Keratinocyte (primary cell): ENCODE measurements around the gene TTR. TPM values are rescaled to one million over a fixed set of nuclear protein-coding genes. Genes with fewer than 3 reads are reported as not detected.
A peak's percentile ranks its signal among the peaks of the same experiment; 100 is the strongest.

Experiments used
- DNase-seq: peaks from one replicate; pipeline ENCODE4 v3.0.0-alpha.2; 2011; ENCODE audit warnings: low read depth, missing footprints, low spot score
- FAIRE-seq: peaks from 2 replicates; lab custom pipeline; 2011; peaks lifted over from hg19 to GRCh38; lab: Jason Lieb, UNC
- H2AFZ ChIP-seq: 2 replicates; pipeline ENCODE4 v1.6.0; 2012; ENCODE audit warnings: low read length, control low read depth, inconsistent platforms; ENCODE audit not compliant: control insufficient read depth
- H3K27ac ChIP-seq: 2 replicates; pipeline ENCODE4 v1.5.1; 2011; ENCODE audit warnings: low read length; ENCODE audit not compliant: control insufficient read depth, insufficient read depth
- H3K27me3 ChIP-seq: 3 replicates; pipeline ENCODE4 v1.6.0; 2011; ENCODE audit warnings: low read length; ENCODE audit not compliant: control insufficient read depth, insufficient read depth; ENCODE audit errors: extremely low read depth
- H3K36me3 ChIP-seq, 2 experiments: 2 replicates in 1 of 2; 3 replicates in 1 of 2; pipeline ENCODE4 v1.5.1; 2011; ENCODE audit warnings: low read length in 2 of 2, mild to moderate bottlenecking in 1 of 2; ENCODE audit not compliant: control insufficient read depth in 2 of 2, insufficient read depth in 2 of 2; ENCODE audit errors: extremely low read depth in 1 of 2
- H3K4me1 ChIP-seq: 3 replicates; pipeline ENCODE4 v1.5.1; 2011; ENCODE audit warnings: low read length; ENCODE audit not compliant: control insufficient read depth, insufficient read depth; ENCODE audit errors: extremely low read depth
- H3K4me2 ChIP-seq: 3 replicates; pipeline ENCODE4 v1.6.0; 2011; ENCODE audit warnings: low read depth, low read length; ENCODE audit not compliant: control insufficient read depth, insufficient read depth; ENCODE audit errors: extremely low read depth
- H3K4me3 ChIP-seq, 3 experiments: fragments of 200-600 bp in 1 of 3; sonication (generic) in 1 of 3; 2 replicates in 2 of 3; 3 replicates in 1 of 3; pipeline ENCODE4 v1.5.1; 2011 to 2016; ENCODE audit warnings: low read length in 3 of 3, mild to moderate bottlenecking in 3 of 3, control low read depth in 2 of 3, inconsistent platforms in 1 of 3, low read depth in 1 of 3, mixed read lengths in 1 of 3, mixed run types in 1 of 3, moderate library complexity in 1 of 3; ENCODE audit not compliant: control insufficient read depth in 2 of 3, insufficient read depth in 2 of 3; ENCODE audit errors: extremely low read depth in 1 of 3
- H3K79me2 ChIP-seq: 2 replicates; pipeline ENCODE4 v1.6.0; 2012; ENCODE audit warnings: low read length; ENCODE audit not compliant: control insufficient read depth, insufficient read depth
- H3K9ac ChIP-seq: 3 replicates; pipeline ENCODE4 v1.6.0; 2011; ENCODE audit warnings: low read length; ENCODE audit not compliant: control insufficient read depth, insufficient read depth; ENCODE audit errors: extremely low read depth
- H3K9me1 ChIP-seq: 3 replicates; pipeline ENCODE4 v1.6.0; 2011; ENCODE audit warnings: low read length; ENCODE audit not compliant: control insufficient read depth, insufficient read depth; ENCODE audit errors: extremely low read depth
- H3K9me3 ChIP-seq: 2 replicates; pipeline ENCODE4 v1.5.1; 2012; ENCODE audit warnings: low read depth, low read length; ENCODE audit not compliant: control insufficient read depth
- H4K20me1 ChIP-seq: 3 replicates; pipeline ENCODE4 v1.6.0; 2011; ENCODE audit warnings: low read length; ENCODE audit not compliant: control insufficient read depth, insufficient read depth; ENCODE audit errors: extremely low read depth
- CTCF ChIP-seq, 3 experiments: IDR thresholded peaks in 1 of 3; conservative IDR thresholded peaks in 1 of 3; optimal IDR thresholded peaks in 1 of 3; 2 replicates in 2 of 3; 3 replicates in 1 of 3; pipeline versions ENCODE3 to v1.5.1; 2011; ENCODE audit warnings: low read length in 3 of 3, mild to moderate bottlenecking in 3 of 3, moderate library complexity in 2 of 3, control low read depth in 1 of 3, inconsistent platforms in 1 of 3; ENCODE audit not compliant: insufficient read depth in 2 of 3; ENCODE audit errors: extremely low read depth in 1 of 3
- EZH2 ChIP-seq: IDR thresholded peaks from one replicate; pipeline ENCODE4 v1.6.1; 2012; ENCODE audit warnings: inconsistent platforms, mild to moderate bottlenecking, low read length, moderate library complexity
- dilution Hi-C: fragments of 300-500 bp; cut with MboI; formaldehyde crosslinking; loops from one replicate; pipeline ENCODE4 v1.7.0; 2020; ENCODE audit warnings: low sequenced_read_pairs; ENCODE audit not compliant: extremely low pct_ligation_motif_present
- polyA plus RNA-seq, 5 experiments: library from polyadenylated mRNA; depleted of rRNA in 3 of 5; stranded (reverse) in 3 of 5; stranded (forward) in 1 of 5; unstranded in 1 of 5; fragments of >200 nt; gene quantifications; 1 replicate in 1 of 5; 2 replicates in 3 of 5; 3 replicates in 1 of 5; pipeline versions ENCODE4 v1.2.1 to v1.2.3, GENCODE V29; 2011 to 2012; ENCODE audit warnings: missing spikeins in 2 of 5, low read depth in 1 of 5, low replicate concordance in 1 of 5

The TTR gene
- polyA plus RNA-seq, 1 donor (not counting 4 experiments of a cell fraction or from before 2014, with no cell fraction given): not detected

GRCh38 chr18:31590570-31590969, 1.1 kb upstream of the TTR start:
- Histone ChIP-seq H2AFZ (no peak overlapping the region), H3K4me2 (peak overlapping the region; percentile 48), H3K9ac (no peak overlapping the region), H3K36me3 (no peaks in the 10 kb centered on the region), H3K79me2 (no peaks in the 10 kb centered on the region), H3K4me3 (no peak overlapping the region), H3K9me3 (no peaks in the 10 kb centered on the region), H4K20me1 (no peaks in the 10 kb centered on the region), H3K4me1 (peaks cover 8% of the 10 kb centered on the region), H3K27me3 (no peaks in the 10 kb centered on the region), H3K27ac (no peak overlapping the region), H3K9me1 (no peaks in the 10 kb centered on the region)
- FAIRE-seq: peak; percentile 72
- dilution Hi-C loops: no loop called here
- TF ChIP-seq EZH2 (no peak), CTCF (optimal IDR thresholded peaks at IDR 0.05 in 1 of 3, IDR thresholded peaks at IDR 0.05 in 1 of 3, conservative IDR thresholded peaks at IDR 0.05 in 1 of 3; ENCODE audit: extremely low read depth in 1 of 3, insufficient read depth in 2 of 3, low read length in 3 of 3) (no peak)
- peak; percentile 60 for DNase-seq

GRCh38 chr18:31591113-31591512, 564 bp upstream of the TTR start:
- peaks cover 8% of the 10 kb centered on the region for H3K4me1 ChIP-seq
- no peak overlapping the region for H2AFZ ChIP-seq
- no peak overlapping the region for H3K4me3 ChIP-seq
- no peak overlapping the region for H3K27ac ChIP-seq
- H3K4me2 ChIP-seq: peak overlapping the region; percentile 48
- H3K27me3 ChIP-seq: no peaks in the 10 kb centered on the region
- dilution Hi-C loops: no loop called here
- no peaks in the 10 kb centered on the region for H4K20me1 ChIP-seq
- DNase-seq: no peak
- no peaks in the 10 kb centered on the region for H3K9me1 ChIP-seq
- no peak for FAIRE-seq
- H3K36me3 ChIP-seq: no peaks in the 10 kb centered on the region
- H3K9ac ChIP-seq: no peak overlapping the region
- H3K9me3 ChIP-seq: no peaks in the 10 kb centered on the region
- no peak for TF ChIP-seq EZH2
- TF ChIP-seq CTCF (optimal IDR thresholded peaks at IDR 0.05 in 1 of 3, IDR thresholded peaks at IDR 0.05 in 1 of 3, conservative IDR thresholded peaks at IDR 0.05 in 1 of 3; ENCODE audit: extremely low read depth in 1 of 3, insufficient read depth in 2 of 3, low read length in 3 of 3): no peak
- no peaks in the 10 kb centered on the region for H3K79me2 ChIP-seq
